CD4-positive, CD25-positive, alpha-beta regulatory T cell (primary cell): ENCODE data around the gene ZNF638. TPM values are rescaled to one million over a fixed set of nuclear protein-coding genes. Genes with fewer than 3 reads are reported as not detected.
"Not testable (repeated sequence)": the region's sequence is repeated elsewhere in the genome, so short reads cannot be mapped to it uniquely, and the experiment has no call there.

Experiments
- ATAC-seq, 2 donors: fragments of 150-1000 bp; cut with Tn5 transposase; one replicate each; pipeline ENCODE4 v1.10.0; 2021; ENCODE audit warnings: low read depth in 2 of 2, moderate number of reproducible peaks in 2 of 2, moderate library complexity in 1 of 2
- DNase-seq, 3 donors: peaks; one replicate each; pipeline versions ENCODE4 v3.0.0 to v3.0.0-alpha.2; 2012 to 2022; ENCODE audit warnings: mixed read lengths in 1 of 3
- H3K27ac ChIP-seq: one replicate; pipeline ENCODE4 v1.7.0; 2013; ENCODE audit warnings: mild to moderate bottlenecking, low read length; ENCODE audit not compliant: insufficient read depth, poor library complexity, severe bottlenecking
- H3K27me3 ChIP-seq: one replicate; pipeline ENCODE4 v1.7.0; 2013; ENCODE audit warnings: low read length; ENCODE audit not compliant: control insufficient read depth, insufficient read depth
- H3K36me3 ChIP-seq: one replicate; pipeline ENCODE4 v1.7.0; 2013; ENCODE audit warnings: mild to moderate bottlenecking, low read length, moderate library complexity; ENCODE audit not compliant: control insufficient read depth, insufficient read depth
- H3K4me1 ChIP-seq: 2 replicates; pipeline ENCODE4 v1.7.0; 2013; ENCODE audit warnings: mild to moderate bottlenecking, low read length; ENCODE audit not compliant: insufficient read depth, control insufficient read depth, poor library complexity, severe bottlenecking
- H3K4me3 ChIP-seq: one replicate; pipeline ENCODE4 v1.7.0; 2013; ENCODE audit warnings: low read depth, mild to moderate bottlenecking, low read length, moderate library complexity
- H3K9me3 ChIP-seq, 2 experiments: 1 replicate in 1 of 2; 2 replicates in 1 of 2; pipeline ENCODE4 v1.7.0; 2013; ENCODE audit warnings: low read length in 2 of 2, mild to moderate bottlenecking in 1 of 2, moderate library complexity in 1 of 2; ENCODE audit not compliant: control insufficient read depth in 2 of 2
- H3K27ac Mint-ChIP-seq, 3 donors: one replicate each; pipeline ENCODE4 v1.8.0; 2020 to 2022; ENCODE audit warnings: mild to moderate bottlenecking in 3 of 3, mixed read lengths in 3 of 3, moderate library complexity in 2 of 3
- H3K27me3 Mint-ChIP-seq: one replicate; pipeline ENCODE4 v1.8.0; 2022; ENCODE audit warnings: mild to moderate bottlenecking, mixed read lengths
- H3K36me3 Mint-ChIP-seq: one replicate; pipeline ENCODE4 v1.8.0; 2020; ENCODE audit warnings: mixed read lengths
- H3K4me1 Mint-ChIP-seq, 4 donors: one replicate each; pipeline ENCODE4 v1.8.0; 2020 to 2022; ENCODE audit warnings: mixed read lengths in 4 of 4, mild to moderate bottlenecking in 1 of 4
- H3K4me3 Mint-ChIP-seq, 4 donors: one replicate each; pipeline ENCODE4 v1.8.0; 2020 to 2022; ENCODE audit warnings: mild to moderate bottlenecking in 4 of 4, mixed read lengths in 4 of 4, moderate library complexity in 3 of 4
- H3K9me3 Mint-ChIP-seq, 7 donors: one replicate each; pipeline ENCODE4 v1.8.0; 2020 to 2022; ENCODE audit warnings: mixed read lengths in 7 of 7, mild to moderate bottlenecking in 3 of 7, moderate library complexity in 2 of 7
- polyA plus RNA-seq, 4 donors: library from polyadenylated mRNA; unstranded; fragments of 300-500 nt; fragmentation: Illumina TruSeq; gene quantifications; one replicate each; pipeline ENCODE4 v1.2.3, GENCODE V29; 2021
- total RNA-seq: library from RNA; stranded (reverse); gene quantifications from one replicate; pipeline ENCODE4 v1.2.3, GENCODE V29; 2022

ZNF638 gene
- total and polyA plus RNA-seq, 5 donors from 2014 or later: 32.6 to 119 (median 36.4) TPM

DNA sequence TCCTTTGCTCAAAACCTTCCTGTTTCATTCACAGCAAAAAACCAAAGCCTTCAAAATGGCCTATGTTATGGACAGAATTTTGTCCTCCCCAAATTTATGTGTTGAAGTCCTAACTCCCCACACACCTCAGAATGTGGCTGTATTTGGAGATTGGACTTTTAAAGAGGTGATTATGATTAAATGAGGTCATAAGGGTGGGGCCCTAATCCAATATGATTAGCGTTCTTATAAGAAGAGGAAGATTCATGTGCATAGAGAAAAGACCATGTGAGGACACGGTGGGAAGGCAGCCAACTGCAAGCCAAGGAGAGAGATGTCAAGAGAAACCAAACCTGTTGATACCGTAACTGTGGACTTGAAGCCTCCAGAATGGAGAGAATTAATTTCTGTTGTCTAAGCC is 4.6 kb upstream of the ZNF638 start:
- Mint-ChIP-seq H3K4me3 (no peak overlapping the region), H3K9me3 (peaks cover 2 to 12% (median 6%) of the 10 kb centered on the region in 7 donors), H3K36me3 (peaks cover 6% of the 10 kb centered on the region), H3K27ac (no peak overlapping the region), H3K4me1 (peaks cover 0 to 6% (median 1%) of the 10 kb centered on the region in 4 donors), H3K27me3 (peaks cover 30% of the 10 kb centered on the region)
- H3K4me3 ChIP-seq: no peak overlapping the region
- no peak for ATAC-seq
- peaks cover 14% of the 10 kb centered on the region for H3K27me3 ChIP-seq
- no peaks in the 10 kb centered on the region for H3K36me3 ChIP-seq
- H3K9me3 ChIP-seq: peaks cover 4 to 12% of the 10 kb centered on the region in 2 experiments
- no peak overlapping the region for H3K27ac ChIP-seq
- no peak for DNase-seq
- H3K4me1 ChIP-seq: no peaks in the 10 kb centered on the region

- DNase-seq: no peak
- Mint-ChIP-seq H3K4me1 (peaks cover 5 to 11% (median 6%) of the 10 kb centered on the region in 4 donors), H3K36me3 (peaks cover 3% of the 10 kb centered on the region)
Measured at GRCh38 chr2:71327916-71328315, 3.7 kb upstream of the ZNF638 start.

DNA sequence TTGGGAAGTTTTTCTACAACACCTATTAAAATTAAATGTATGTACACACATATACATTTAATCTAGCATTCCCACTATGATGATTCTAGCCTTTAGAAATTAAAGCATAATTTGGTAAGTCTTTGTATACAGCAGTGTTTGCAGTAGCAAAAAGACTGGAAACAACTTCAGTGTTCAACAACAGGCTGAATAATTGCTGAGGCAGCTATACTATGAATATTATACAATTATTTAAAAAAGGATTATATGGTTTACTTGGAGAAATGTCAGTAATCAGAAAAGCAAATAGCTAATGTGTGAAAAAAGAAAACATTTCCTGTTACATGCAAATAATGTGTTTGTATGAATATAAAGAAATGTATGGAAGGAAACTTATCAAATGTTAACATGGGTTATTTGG is 1.4 kb upstream of the ZNF638 start:
- peaks cover 8% of the 10 kb centered on the region for H3K36me3 Mint-ChIP-seq
- no peak overlapping the region for H3K4me3 ChIP-seq
- ATAC-seq: no peak

More at GRCh38 chr2:71327916-71328315, 3.7 kb upstream of the ZNF638 start:
- Histone ChIP-seq H3K27ac (no peak overlapping the region), H3K9me3 (peaks cover 4% of the 10 kb centered on the region in 2 experiments), H3K4me3 (no peak overlapping the region), H3K27me3 (peaks cover 14% of the 10 kb centered on the region), H3K4me1 (peaks cover 8% of the 10 kb centered on the region), H3K36me3 (no peaks in the 10 kb centered on the region)
- Mint-ChIP-seq H3K27ac (no peak overlapping the region), H3K9me3 (peaks cover 0 to 3% (median 0%) of the 10 kb centered on the region in 7 donors), H3K27me3 (peaks cover 22% of the 10 kb centered on the region), H3K4me3 (no peak overlapping the region)
- no peak for ATAC-seq

GRCh38 chr2:71330585-71331330 is 824 bp upstream of the ZNF638 start:
- peaks cover 11% of the 10 kb centered on the region for H3K27me3 Mint-ChIP-seq
- peaks cover 21 to 34% (median 27%) of the 10 kb centered on the region in 4 donors for H3K4me1 Mint-ChIP-seq
- Histone ChIP-seq H3K9me3 (peaks cover 0 to 4% of the 10 kb centered on the region in 2 experiments), H3K36me3 (peaks cover 3% of the 10 kb centered on the region), H3K4me1 (peaks cover 35% of the 10 kb centered on the region), H3K27me3 (peaks cover 12% of the 10 kb centered on the region), H3K27ac (no peak overlapping the region), H3K4me3 (peak overlapping the region; percentile 88)
- H3K4me3 Mint-ChIP-seq: peak overlapping the region; percentile 95 to 100 (median 98)
- DNase-seq (no peak), ATAC-seq (no peak)
- H3K27ac Mint-ChIP-seq: peak overlapping the region in 2 of 3 donors; percentile 18 to 27
- peaks cover 0 to 1% (median 0%) of the 10 kb centered on the region in 7 donors for H3K9me3 Mint-ChIP-seq
- peaks cover 8% of the 10 kb centered on the region for H3K36me3 Mint-ChIP-seq

More for the DNA sequence above, 1.4 kb upstream of the ZNF638 start:
- H3K4me3 Mint-ChIP-seq: peak overlapping the region in 3 of 4 donors; percentile 79 to 99 (median 95)
- H3K9me3 Mint-ChIP-seq: peaks cover 0 to 1% (median 0%) of the 10 kb centered on the region in 7 donors
- Histone ChIP-seq H3K4me1 (peaks cover 29% of the 10 kb centered on the region), H3K27me3 (peaks cover 14% of the 10 kb centered on the region), H3K9me3 (peaks cover 0 to 4% of the 10 kb centered on the region in 2 experiments), H3K27ac (no peak overlapping the region), H3K36me3 (peaks cover 3% of the 10 kb centered on the region)
- DNase-seq: no peak
- H3K27me3 Mint-ChIP-seq: peaks cover 11% of the 10 kb centered on the region
- H3K27ac Mint-ChIP-seq: peak overlapping the region in 1 of 3 donors; percentile 18
- H3K4me1 Mint-ChIP-seq: peaks cover 19 to 30% (median 23%) of the 10 kb centered on the region in 4 donors

- peaks cover 21 to 39% (median 30%) of the 10 kb centered on the region in 4 donors for H3K4me1 Mint-ChIP-seq
Measured at GRCh38 chr2:71331331-71331580, 326 bp upstream of the ZNF638 start.

GRCh38 chr2:71332435-71332796 is 834 bp downstream of the ZNF638 start:
- Histone ChIP-seq H3K9me3 (no peaks in the 10 kb centered on the region), H3K27ac (peak overlapping the region; percentile 88), H3K36me3 (peaks cover 3% of the 10 kb centered on the region), H3K27me3 (peaks cover 3% of the 10 kb centered on the region), H3K4me3 (peak overlapping the region; percentile 88), H3K4me1 (peaks cover 37% of the 10 kb centered on the region)
- Mint-ChIP-seq H3K4me3 (peak overlapping the region; percentile 95 to 100 (median 98)), H3K27ac (peak overlapping the region; percentile 97 to 100 (median 99)), H3K4me1 (peaks cover 27 to 50% (median 35%) of the 10 kb centered on the region in 4 donors), H3K36me3 (peaks cover 8% of the 10 kb centered on the region), H3K9me3 (peaks cover 0 to 1% (median 0%) of the 10 kb centered on the region in 7 donors), H3K27me3 (peaks cover 11% of the 10 kb centered on the region)
- no peak for ATAC-seq
- no peak for DNase-seq

More at GRCh38 chr2:71331331-71331580, 326 bp upstream of the ZNF638 start:
- not testable (repeated sequence) for H3K27me3 ChIP-seq, H3K9me3 Mint-ChIP-seq, H3K36me3 ChIP-seq, H3K36me3 Mint-ChIP-seq, H3K27ac ChIP-seq, ATAC-seq, H3K9me3 ChIP-seq, DNase-seq
- peak overlapping the region in 2 of 3 donors; percentile 68 to 97 for H3K27ac Mint-ChIP-seq
- peaks cover 11% of the 10 kb centered on the region for H3K27me3 Mint-ChIP-seq
- Histone ChIP-seq H3K4me3 (peak overlapping the region; percentile 88), H3K4me1 (peaks cover 37% of the 10 kb centered on the region)
- H3K4me3 Mint-ChIP-seq: peak overlapping the region; percentile 95 to 100 (median 98)

- H3K27me3 Mint-ChIP-seq: peaks cover 7% of the 10 kb centered on the region
- peaks cover 2% of the 10 kb centered on the region for H3K27me3 ChIP-seq
- ATAC-seq (no peak), DNase-seq (no peak)
- peak overlapping the region; percentile 47 to 97 (median 75) for H3K27ac Mint-ChIP-seq
- H3K4me3 ChIP-seq: peak overlapping the region; percentile 88
- peak overlapping the region; percentile 95 to 100 (median 98) for H3K4me3 Mint-ChIP-seq
- H3K4me1 ChIP-seq: peaks cover 37% of the 10 kb centered on the region
- H3K9me3 Mint-ChIP-seq: peaks cover 0 to 1% (median 0%) of the 10 kb centered on the region in 7 donors
- H3K27ac ChIP-seq: no peak overlapping the region
- H3K9me3 ChIP-seq: no peaks in the 10 kb centered on the region
- H3K36me3 ChIP-seq: peaks cover 3% of the 10 kb centered on the region
- H3K36me3 Mint-ChIP-seq: peaks cover 13% of the 10 kb centered on the region
- H3K4me1 Mint-ChIP-seq: peaks cover 38 to 61% (median 47%) of the 10 kb centered on the region in 4 donors
Measured at GRCh38 chr2:71333619-71334018, 2.0 kb downstream of the ZNF638 start.
